NCI-H345 treated with DMSO at 0.1 percent for 48 hours (cell line): ENCODE data around the gene TRIM71.
"Not testable (repeated sequence)": the region's sequence is repeated elsewhere in the genome, so short reads cannot be mapped to it uniquely, and the experiment has no call there.

Experiments used
- DNase-seq: peaks from one replicate; lab custom pipeline; 2025; ENCODE audit not compliant: unreplicated experiment; lab: John Stamatoyannopoulos, UW

The TRIM71 gene

GRCh38 chr3:32922078-32922477, 104.3 kb downstream of the TRIM71 start:
- no peak for DNase-seq

- DNase-seq: no peak
Measured at GRCh38 chr3:32930161-32930560, 112.4 kb downstream of the TRIM71 start.

GRCh38 chr3:32931273-32931672, 113.5 kb downstream of the TRIM71 start:
- DNase-seq: not testable (repeated sequence)

GRCh38 chr3:32934150-32934742, 116.4 kb downstream of the TRIM71 start:
- no peak for DNase-seq

- DNase-seq: no peak
Measured at GRCh38 chr3:32937331-32937730, 119.5 kb downstream of the TRIM71 start.

GRCh38 chr3:32939531-32940284, 121.9 kb downstream of the TRIM71 start:
- not testable (repeated sequence) for DNase-seq

- DNase-seq: no peak
Measured at GRCh38 chr3:32940726-32941125, 122.9 kb downstream of the TRIM71 start.

- no peak for DNase-seq
Measured at GRCh38 chr3:32945136-32945535, 127.3 kb downstream of the TRIM71 start.

- not testable (repeated sequence) for DNase-seq
Measured at GRCh38 chr3:32945598-32945997, 127.8 kb downstream of the TRIM71 start.

GRCh38 chr3:32946973-32947788, 129.4 kb downstream of the TRIM71 start:
- DNase-seq: no peak
